Neural cell (in vitro differentiated cells): ENCODE data around the gene KCNJ10.

Experiments used
- EP300 ChIP-seq: fragments of 450-650 bp; conservative IDR thresholded peaks from 2 replicates; pipeline ENCODE4 v1.6.1; 2014; ENCODE audit warnings: antibody characterized with exemption, mild to moderate bottlenecking, moderate library complexity; ENCODE audit not compliant: poor library complexity, severe bottlenecking
- EZH2 ChIP-seq: fragments of 200-600, 300-800 bp; shearing (Covaris generic), sonication (generic); IDR thresholded peaks from 2 replicates; pipeline ENCODE4 v1.6.1; 2014; ENCODE audit warnings: antibody characterized with exemption, low read length, borderline replicate concordance, mild to moderate bottlenecking; ENCODE audit not compliant: insufficient read depth, poor library complexity, severe bottlenecking
- POLR2AphosphoS5 ChIP-seq: IDR thresholded peaks from 2 replicates; pipeline ENCODE4 v1.6.1; 2012
- RAD21 ChIP-seq: fragments of 450-650 bp; conservative IDR thresholded peaks from 2 replicates; pipeline ENCODE4 v1.6.1; 2014; ENCODE audit warnings: antibody characterized with exemption, mild to moderate bottlenecking, moderate library complexity
- TAF1 ChIP-seq: IDR thresholded peaks from 2 replicates; pipeline ENCODE4 v1.6.1; 2012; ENCODE audit warnings: low read depth
- TF ChIP-seq, protein P1 (sequence below): fragments of 450-650 bp; IDR thresholded peaks from 2 replicates; pipeline ENCODE4 v1.5.1; 2014; ENCODE audit warnings: antibody characterized with exemption, mild to moderate bottlenecking, moderate library complexity; ENCODE audit not compliant: poor library complexity, severe bottlenecking
- TF ChIP-seq, protein P2 (sequence below): IDR thresholded peaks from 2 replicates; pipeline ENCODE4 v1.6.1; 2012; ENCODE audit warnings: borderline replicate concordance

DNA sequence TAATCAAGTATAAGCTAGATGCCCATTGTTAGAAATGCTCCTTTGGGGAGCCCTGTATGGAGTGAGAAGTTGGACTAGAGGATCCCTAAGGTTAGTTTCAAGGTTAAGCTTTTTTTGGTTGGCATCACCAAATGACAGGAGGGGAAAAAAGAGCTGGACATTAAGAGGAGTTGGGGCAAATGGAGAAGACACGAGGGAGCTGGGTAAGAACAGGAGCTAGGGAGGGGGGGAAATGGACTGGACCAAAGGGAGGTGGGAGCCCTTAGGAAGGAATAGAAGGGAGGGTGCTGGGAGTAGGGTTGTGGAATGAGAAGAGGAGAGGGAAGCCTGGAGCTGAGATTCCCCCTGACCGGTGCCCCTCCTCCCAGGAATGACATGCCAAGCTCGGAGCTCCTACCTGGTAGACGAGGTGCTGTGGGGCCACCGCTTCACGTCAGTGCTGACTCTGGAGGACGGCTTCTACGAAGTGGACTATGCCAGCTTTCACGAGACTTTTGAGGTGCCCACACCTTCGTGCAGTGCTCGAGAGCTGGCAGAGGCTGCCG is 17.2 kb upstream of the KCNJ10 start:
- TF ChIP-seq RAD21 (no peak), EZH2 (no peak), POLR2AphosphoS5 (no peak), EP300 (no peak), TAF1 (no peak)
- TF ChIP-seq, protein P1, sequence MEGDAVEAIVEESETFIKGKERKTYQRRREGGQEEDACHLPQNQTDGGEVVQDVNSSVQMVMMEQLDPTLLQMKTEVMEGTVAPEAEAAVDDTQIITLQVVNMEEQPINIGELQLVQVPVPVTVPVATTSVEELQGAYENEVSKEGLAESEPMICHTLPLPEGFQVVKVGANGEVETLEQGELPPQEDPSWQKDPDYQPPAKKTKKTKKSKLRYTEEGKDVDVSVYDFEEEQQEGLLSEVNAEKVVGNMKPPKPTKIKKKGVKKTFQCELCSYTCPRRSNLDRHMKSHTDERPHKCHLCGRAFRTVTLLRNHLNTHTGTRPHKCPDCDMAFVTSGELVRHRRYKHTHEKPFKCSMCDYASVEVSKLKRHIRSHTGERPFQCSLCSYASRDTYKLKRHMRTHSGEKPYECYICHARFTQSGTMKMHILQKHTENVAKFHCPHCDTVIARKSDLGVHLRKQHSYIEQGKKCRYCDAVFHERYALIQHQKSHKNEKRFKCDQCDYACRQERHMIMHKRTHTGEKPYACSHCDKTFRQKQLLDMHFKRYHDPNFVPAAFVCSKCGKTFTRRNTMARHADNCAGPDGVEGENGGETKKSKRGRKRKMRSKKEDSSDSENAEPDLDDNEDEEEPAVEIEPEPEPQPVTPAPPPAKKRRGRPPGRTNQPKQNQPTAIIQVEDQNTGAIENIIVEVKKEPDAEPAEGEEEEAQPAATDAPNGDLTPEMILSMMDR = no peak
- TF ChIP-seq, protein P2, sequence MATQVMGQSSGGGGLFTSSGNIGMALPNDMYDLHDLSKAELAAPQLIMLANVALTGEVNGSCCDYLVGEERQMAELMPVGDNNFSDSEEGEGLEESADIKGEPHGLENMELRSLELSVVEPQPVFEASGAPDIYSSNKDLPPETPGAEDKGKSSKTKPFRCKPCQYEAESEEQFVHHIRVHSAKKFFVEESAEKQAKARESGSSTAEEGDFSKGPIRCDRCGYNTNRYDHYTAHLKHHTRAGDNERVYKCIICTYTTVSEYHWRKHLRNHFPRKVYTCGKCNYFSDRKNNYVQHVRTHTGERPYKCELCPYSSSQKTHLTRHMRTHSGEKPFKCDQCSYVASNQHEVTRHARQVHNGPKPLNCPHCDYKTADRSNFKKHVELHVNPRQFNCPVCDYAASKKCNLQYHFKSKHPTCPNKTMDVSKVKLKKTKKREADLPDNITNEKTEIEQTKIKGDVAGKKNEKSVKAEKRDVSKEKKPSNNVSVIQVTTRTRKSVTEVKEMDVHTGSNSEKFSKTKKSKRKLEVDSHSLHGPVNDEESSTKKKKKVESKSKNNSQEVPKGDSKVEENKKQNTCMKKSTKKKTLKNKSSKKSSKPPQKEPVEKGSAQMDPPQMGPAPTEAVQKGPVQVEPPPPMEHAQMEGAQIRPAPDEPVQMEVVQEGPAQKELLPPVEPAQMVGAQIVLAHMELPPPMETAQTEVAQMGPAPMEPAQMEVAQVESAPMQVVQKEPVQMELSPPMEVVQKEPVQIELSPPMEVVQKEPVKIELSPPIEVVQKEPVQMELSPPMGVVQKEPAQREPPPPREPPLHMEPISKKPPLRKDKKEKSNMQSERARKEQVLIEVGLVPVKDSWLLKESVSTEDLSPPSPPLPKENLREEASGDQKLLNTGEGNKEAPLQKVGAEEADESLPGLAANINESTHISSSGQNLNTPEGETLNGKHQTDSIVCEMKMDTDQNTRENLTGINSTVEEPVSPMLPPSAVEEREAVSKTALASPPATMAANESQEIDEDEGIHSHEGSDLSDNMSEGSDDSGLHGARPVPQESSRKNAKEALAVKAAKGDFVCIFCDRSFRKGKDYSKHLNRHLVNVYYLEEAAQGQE = no peak
